ENCODE data around the gene FHAD1. TPM values are rescaled to one million over a fixed set of nuclear protein-coding genes. Genes with fewer than 3 reads are reported as not detected.

FHAD1 gene
- total and polyA plus RNA-seq, 10 of the 15 experiments (the other 5 are each of a cell fraction or from before 2014, with no cell fraction given), result 0.09 to 1.0 (median 0.32) TPM; not detected in 2

DNA sequence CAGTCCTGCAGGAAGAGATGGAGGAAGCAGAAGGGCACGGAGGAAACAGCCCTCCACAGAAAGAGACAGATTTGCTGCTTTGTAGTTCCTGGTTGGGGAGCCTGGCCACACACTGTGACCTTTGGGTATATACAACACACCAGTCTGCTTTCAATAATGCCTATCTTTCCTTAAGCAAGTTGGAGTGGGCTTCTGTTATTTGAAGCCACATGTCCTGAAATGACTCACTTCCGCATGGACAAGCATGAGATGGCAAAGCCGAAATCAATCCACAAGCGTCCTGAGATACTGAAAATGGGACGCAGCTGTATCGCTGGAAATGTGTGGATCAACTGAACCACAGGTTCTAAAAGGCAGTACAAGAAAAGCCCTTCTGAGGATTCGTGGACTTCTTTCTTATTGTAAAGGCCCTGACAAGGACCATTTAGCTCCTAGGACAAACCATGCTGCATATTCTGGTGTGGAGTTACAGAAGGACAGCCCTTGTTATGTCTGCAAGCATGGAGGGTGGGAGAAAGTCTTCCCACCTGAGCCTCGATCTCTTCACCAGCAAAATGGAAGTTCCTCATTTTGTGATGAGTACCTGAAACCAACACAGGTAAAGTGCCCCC, 22.7 kb upstream of the FHAD1 start:
- Histone ChIP-seq H3K4me1 (ENCODE audit: control insufficient read depth, insufficient read depth, low read length) (no peaks in the 10 kb centered on the region), H3K79me2 (ENCODE audit: control insufficient read depth, insufficient read depth, low read length) (no peaks in the 10 kb centered on the region), H3K27ac (ENCODE audit: control insufficient read depth, insufficient read depth) (no peak overlapping the region), H3K27me3 (replicated peaks in 1 of 2; ENCODE audit: control insufficient read depth in 2 of 2, insufficient read depth in 2 of 2, low read length in 1 of 2) (no peaks in the 10 kb centered on the region), H3K9ac (ENCODE audit: control insufficient read depth, insufficient read depth, low read length) (no peak overlapping the region), H4K20me1 (ENCODE audit: control insufficient read depth, insufficient read depth) (no peaks in the 10 kb centered on the region), H3K36me3 (ENCODE audit: control insufficient read depth in 2 of 2, insufficient read depth in 2 of 2, low read length in 1 of 2) (peaks cover 0 to 2% of the 10 kb centered on the region in 2 experiments; a peak in 1 of 4 replicates), H3K4me2 (ENCODE audit: control insufficient read depth, insufficient read depth) (no peak overlapping the region), H2AFZ (ENCODE audit: control insufficient read depth, low read depth, low read length) (no peak overlapping the region), H3K4me3 (no peak overlapping the region), H3K9me3 (replicated peaks; ENCODE audit: control insufficient read depth, insufficient read depth, low read length) (no peaks in the 10 kb centered on the region)
- ATAC-seq (no peak), DNase-seq (ENCODE audit: low read depth, low spot score) (no peak), FAIRE-seq (no peak)
- ChIA-PET POLR2A (no interaction called here), SMC1A (ENCODE audit: uncharacterized antibody, unreplicated experiment) (interaction anchor here (1.4 kb wide), 1 partner anchor 9 kb away, joined by 3 read pairs; no protein-coding TSS in a partner anchor), CTCF (no interaction called here), RAD21 (ENCODE audit: unreplicated experiment) (no interaction called here)
- 62% methylated on average over 8 of the region's 8 CpGs for WGBS (ENCODE audit: insufficient coverage, insufficient replicate concordance, low lambda C conversion rate, missing lambda C conversion rate)
- TF ChIP-seq SPI1 (IDR thresholded peaks at IDR 0.05; ENCODE audit: borderline replicate concordance, insufficient read depth, low read depth, low read length) (no peak), ZNF207 (IDR thresholded peaks at IDR 0.05; ENCODE audit: borderline replicate concordance) (no peak), SREBF2 (IDR thresholded peaks at IDR 0.05; ENCODE audit: low read length) (no peak), ZBTB40 (IDR thresholded peaks at IDR 0.05; ENCODE audit: borderline replicate concordance) (no peak), ZNF217 (IDR thresholded peaks at IDR 0.05) (no peak), WRNIP1 (IDR thresholded peaks at IDR 0.05; ENCODE audit: borderline replicate concordance, low read depth, low read length) (no peak), USF2 (IDR thresholded peaks at IDR 0.05; ENCODE audit: borderline replicate concordance, low read depth, low read length) (no peak)
- in situ Hi-C loops (cut with MboI), result no loop called here
- intact Hi-C loops (cut with micrococcal nuclease; ENCODE audit: unreplicated experiment), result no loop called here
- BruUV-seq (replicated peaks), result no TSS peak
